ENCODE measurements around the gene SFR1. TPM values are rescaled to one million over a fixed set of nuclear protein-coding genes. Genes with fewer than 3 reads are reported as not detected.

SFR1 gene
- total and polyA plus RNA-seq, 2 experiments from 2014 or later = 8.7 to 10.0 TPM

DNA sequence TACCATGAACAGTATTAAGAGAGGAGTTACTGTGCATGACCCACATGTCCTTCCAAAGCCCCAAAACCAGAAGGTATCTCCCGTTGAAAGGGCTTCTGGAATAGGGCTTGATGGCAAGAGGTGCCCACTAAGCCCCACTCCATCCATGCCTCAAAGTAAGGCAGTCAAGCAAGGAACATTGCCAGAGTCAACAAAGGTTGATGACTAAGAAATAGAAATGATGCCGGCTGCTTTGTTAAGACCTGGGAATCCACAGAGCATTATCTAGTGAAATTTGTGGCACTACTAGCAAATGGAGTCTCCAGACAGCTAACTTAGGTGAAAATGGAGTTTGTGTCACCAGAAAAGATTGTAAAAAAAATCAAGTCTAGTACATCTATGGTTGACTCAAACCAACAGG, 6.2 kb downstream of the SFR1 start:
- TF ChIP-seq, protein P1, sequence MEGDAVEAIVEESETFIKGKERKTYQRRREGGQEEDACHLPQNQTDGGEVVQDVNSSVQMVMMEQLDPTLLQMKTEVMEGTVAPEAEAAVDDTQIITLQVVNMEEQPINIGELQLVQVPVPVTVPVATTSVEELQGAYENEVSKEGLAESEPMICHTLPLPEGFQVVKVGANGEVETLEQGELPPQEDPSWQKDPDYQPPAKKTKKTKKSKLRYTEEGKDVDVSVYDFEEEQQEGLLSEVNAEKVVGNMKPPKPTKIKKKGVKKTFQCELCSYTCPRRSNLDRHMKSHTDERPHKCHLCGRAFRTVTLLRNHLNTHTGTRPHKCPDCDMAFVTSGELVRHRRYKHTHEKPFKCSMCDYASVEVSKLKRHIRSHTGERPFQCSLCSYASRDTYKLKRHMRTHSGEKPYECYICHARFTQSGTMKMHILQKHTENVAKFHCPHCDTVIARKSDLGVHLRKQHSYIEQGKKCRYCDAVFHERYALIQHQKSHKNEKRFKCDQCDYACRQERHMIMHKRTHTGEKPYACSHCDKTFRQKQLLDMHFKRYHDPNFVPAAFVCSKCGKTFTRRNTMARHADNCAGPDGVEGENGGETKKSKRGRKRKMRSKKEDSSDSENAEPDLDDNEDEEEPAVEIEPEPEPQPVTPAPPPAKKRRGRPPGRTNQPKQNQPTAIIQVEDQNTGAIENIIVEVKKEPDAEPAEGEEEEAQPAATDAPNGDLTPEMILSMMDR (IDR thresholded peaks at IDR 0.05; ENCODE audit: low read depth, low read length) = no peak
- DNase-seq (ENCODE audit: low read depth in 1 of 2, low spot score in 1 of 2) = peak in 1 of 2 donors; percentile 13
- H3K4me1 ChIP-seq (ENCODE audit: low read depth) = peaks cover 4% of the 10 kb centered on the region
- H3K9me3 ChIP-seq (ENCODE audit: low read depth) = no peaks in the 10 kb centered on the region
- H3K4me3 ChIP-seq = no peak overlapping the region
- no peaks in the 10 kb centered on the region for H3K36me3 ChIP-seq
- no peak overlapping the region for H3K27ac ChIP-seq
- no peaks in the 10 kb centered on the region for H3K27me3 ChIP-seq

DNA sequence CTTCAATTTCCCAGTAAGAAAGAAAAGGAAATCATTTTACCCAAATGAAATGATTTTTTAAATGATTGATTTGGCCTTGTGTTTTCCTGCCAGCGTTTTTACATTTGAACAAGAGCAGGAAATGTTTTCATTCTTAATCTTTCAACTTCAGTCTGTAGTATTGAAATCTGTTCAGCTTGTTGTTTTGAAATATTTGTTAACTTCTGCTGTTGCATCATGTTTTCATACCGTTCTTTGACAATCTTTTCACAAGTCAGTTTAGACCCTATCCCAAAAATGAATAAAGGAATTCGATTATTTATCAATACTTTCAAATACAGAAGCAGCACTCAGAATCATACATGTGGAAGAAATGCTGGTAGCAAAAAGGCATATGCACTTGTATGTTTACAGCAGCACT, 8.1 kb downstream of the SFR1 start:
- DNase-seq (ENCODE audit: low read depth in 1 of 2, low spot score in 1 of 2) = peak in 1 of 2 donors; percentile 20
- Histone ChIP-seq H3K4me1 (ENCODE audit: low read depth) (peaks cover 4% of the 10 kb centered on the region), H3K36me3 (no peaks in the 10 kb centered on the region), H3K27me3 (no peaks in the 10 kb centered on the region), H3K4me3 (no peak overlapping the region), H3K9me3 (ENCODE audit: low read depth) (no peaks in the 10 kb centered on the region), H3K27ac (no peak overlapping the region)
- TF ChIP-seq, protein P1 (IDR thresholded peaks at IDR 0.05; ENCODE audit: low read depth, low read length) = no peak

DNA sequence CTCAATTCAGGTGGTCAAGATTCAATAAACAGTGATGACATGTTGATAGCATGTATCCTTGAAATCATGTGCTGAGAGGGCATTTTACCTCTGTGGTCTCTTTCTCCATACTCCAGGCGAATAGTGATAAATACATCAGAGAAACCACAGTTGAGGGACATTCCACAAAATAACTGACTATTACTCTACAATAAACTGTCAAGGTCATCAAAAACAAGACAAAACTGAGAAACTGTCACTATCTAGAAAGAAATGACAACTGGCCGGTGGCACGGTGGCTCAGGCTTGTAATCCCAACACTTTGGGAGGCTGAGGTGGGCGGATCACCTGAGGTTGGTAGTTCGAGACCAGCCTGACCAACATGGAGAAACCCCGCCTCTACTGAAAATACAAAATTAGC, 16.2 kb downstream of the SFR1 start:
- Histone ChIP-seq H3K9me3 (ENCODE audit: low read depth) (no peaks in the 10 kb centered on the region), H3K27me3 (no peaks in the 10 kb centered on the region), H3K36me3 (no peaks in the 10 kb centered on the region), H3K4me3 (no peak overlapping the region), H3K4me1 (ENCODE audit: low read depth) (peaks cover 4% of the 10 kb centered on the region), H3K27ac (no peak overlapping the region)
- TF ChIP-seq, protein P1 (IDR thresholded peaks at IDR 0.05; ENCODE audit: low read depth, low read length) = no peak
- DNase-seq (ENCODE audit: low read depth in 1 of 2, low spot score in 1 of 2) = no peak

DNA sequence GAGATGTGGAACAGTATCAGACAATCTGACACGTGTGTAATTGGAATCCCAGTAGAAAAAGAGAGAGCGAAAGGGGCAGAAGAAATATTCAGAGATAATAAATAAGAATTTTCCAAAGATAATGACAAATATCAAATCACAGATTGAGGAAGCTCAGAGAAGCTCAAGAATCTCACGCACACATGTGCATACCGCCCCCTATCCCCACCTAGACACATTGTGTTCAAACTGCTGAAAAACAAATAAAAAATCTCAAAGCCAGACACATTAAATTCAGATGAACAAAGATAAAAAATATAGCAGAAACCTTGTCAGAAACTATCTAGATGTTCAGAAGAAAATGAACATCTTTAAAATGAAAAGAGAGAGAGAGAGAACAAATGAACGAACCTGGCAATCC, 17.2 kb downstream of the SFR1 start:
- no peak for DNase-seq (ENCODE audit: low read depth in 1 of 2, low spot score in 1 of 2)
- H3K36me3 ChIP-seq = no peaks in the 10 kb centered on the region
- TF ChIP-seq, protein P1 (IDR thresholded peaks at IDR 0.05; ENCODE audit: low read depth, low read length) = peak; percentile 40
- no peak overlapping the region for H3K27ac ChIP-seq
- H3K4me1 ChIP-seq (ENCODE audit: low read depth) = peaks cover 4% of the 10 kb centered on the region
- no peak overlapping the region for H3K4me3 ChIP-seq
- H3K27me3 ChIP-seq = no peaks in the 10 kb centered on the region
- no peaks in the 10 kb centered on the region for H3K9me3 ChIP-seq (ENCODE audit: low read depth)

DNA sequence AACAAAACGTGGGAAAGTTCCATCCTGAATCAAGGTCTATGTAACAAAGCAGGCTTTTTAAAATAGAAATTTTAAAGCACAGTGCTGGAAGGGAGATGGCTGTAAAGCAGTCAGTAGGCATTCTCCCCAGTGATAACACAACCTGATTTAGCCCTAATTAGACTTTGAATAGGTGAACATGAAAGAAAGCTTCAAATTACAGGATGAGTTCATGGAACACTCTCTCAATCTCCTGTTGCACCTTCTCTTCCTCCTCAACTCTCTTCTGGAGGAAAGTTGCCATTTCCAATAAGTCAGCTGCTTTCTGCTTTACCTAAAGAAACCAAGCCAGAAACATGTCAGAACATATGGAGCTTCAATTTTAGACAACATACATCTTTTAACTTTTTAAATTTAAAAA, 20.1 kb downstream of the SFR1 start:
- TF ChIP-seq, protein P1 (IDR thresholded peaks at IDR 0.05; ENCODE audit: low read depth, low read length) = no peak
- H3K4me3 ChIP-seq = no peak overlapping the region
- no peak overlapping the region for H3K27ac ChIP-seq
- DNase-seq (ENCODE audit: low read depth in 1 of 2, low spot score in 1 of 2) = no peak
- H3K9me3 ChIP-seq (ENCODE audit: low read depth) = no peaks in the 10 kb centered on the region
- H3K4me1 ChIP-seq (ENCODE audit: low read depth) = peaks cover 4% of the 10 kb centered on the region
- H3K27me3 ChIP-seq = no peaks in the 10 kb centered on the region
- H3K36me3 ChIP-seq = no peaks in the 10 kb centered on the region

DNA sequence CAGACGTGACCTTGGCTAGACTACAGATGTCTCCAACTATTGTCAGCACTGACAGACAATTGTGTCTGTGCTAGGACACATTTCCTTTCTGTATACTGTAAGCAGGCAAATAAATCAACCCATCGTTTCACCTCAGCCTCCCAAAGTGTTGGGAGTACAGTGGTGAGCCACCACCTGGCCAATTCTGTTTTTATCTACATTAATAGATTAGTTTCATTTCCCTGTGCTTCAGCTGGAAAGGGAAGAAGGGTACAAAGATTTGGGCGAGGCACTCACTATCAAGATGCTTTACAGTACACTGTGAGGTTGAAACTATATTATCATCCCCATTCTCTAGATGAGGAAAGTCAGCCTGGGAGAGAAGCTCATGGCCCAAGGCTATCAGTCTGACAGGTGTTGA, 21.9 kb downstream of the SFR1 start:
- no peak overlapping the region for H3K27ac ChIP-seq
- TF ChIP-seq, protein P1 (IDR thresholded peaks at IDR 0.05; ENCODE audit: low read depth, low read length) = no peak
- H3K9me3 ChIP-seq (ENCODE audit: low read depth) = no peaks in the 10 kb centered on the region
- peaks cover 4% of the 10 kb centered on the region for H3K4me1 ChIP-seq (ENCODE audit: low read depth)
- no peaks in the 10 kb centered on the region for H3K36me3 ChIP-seq
- no peak for DNase-seq (ENCODE audit: low read depth in 1 of 2, low spot score in 1 of 2)
- H3K27me3 ChIP-seq = no peaks in the 10 kb centered on the region
- H3K4me3 ChIP-seq = no peak overlapping the region

All from cardiac muscle cell (in vitro differentiated cells and primary cell).